K562 (cell line): Measurements from ENCODE around the gene MPV17L2. TPM values are rescaled to one million over a fixed set of nuclear protein-coding genes. Genes with fewer than 3 reads are reported as not detected.
A peak's percentile ranks its signal among the peaks of the same experiment; 100 is the strongest.

ENCODE experiments used
- ADNP ChIP-seq: fragments of 200-800 bp; sonication (Bioruptor generic); IDR thresholded peaks from 2 replicates; pipeline ENCODE4 v1.6.1; 2016; ENCODE audit warnings: missing genetic modification characterization, missing compliant biosample characterization
- CHD4 ChIP-seq: fragments of 200-600 bp; sonication (generic); IDR thresholded peaks from 3 replicates; pipeline ENCODE4 v1.6.1; 2012; ENCODE audit warnings: low read depth, mild to moderate bottlenecking, mixed read lengths, low read length, inconsistent platforms; ENCODE audit not compliant: insufficient read depth, insufficient replicate concordance, poor library complexity, severe bottlenecking
- COPS2 ChIP-seq: fragments of 450-650 bp; conservative IDR thresholded peaks from 2 replicates; pipeline ENCODE4 v1.6.1; 2016; ENCODE audit warnings: mild to moderate bottlenecking, moderate library complexity
- CTCFL ChIP-seq: IDR thresholded peaks from 2 replicates; pipeline ENCODE4 v1.6.1; 2011; ENCODE audit warnings: borderline replicate concordance, low read depth, mild to moderate bottlenecking, moderate library complexity, low read length; ENCODE audit not compliant: insufficient read depth, poor library complexity, severe bottlenecking
- ETS1 ChIP-seq: conservative IDR thresholded peaks from 2 replicates; pipeline ENCODE4 v1.6.1; 2011; ENCODE audit warnings: low read depth, mild to moderate bottlenecking, low read length; ENCODE audit not compliant: control insufficient read depth
- KLF1 ChIP-seq: fragments of 450-650 bp; IDR thresholded peaks from 2 replicates; pipeline ENCODE4 v1.6.1; 2016; ENCODE audit warnings: missing genetic modification characterization, missing compliant biosample characterization
- MXI1 ChIP-seq: IDR thresholded peaks from 2 replicates; pipeline ENCODE4 v1.6.1; 2011; ENCODE audit warnings: low read depth, mild to moderate bottlenecking, improper control_type of control experiment, low read length
- TFAM ChIP-seq: fragments of 250-450 bp; sonication (Bioruptor Pico); conservative IDR thresholded peaks from 2 replicates; pipeline ENCODE4 v1.5.0; 2021; ENCODE audit warnings: mild to moderate bottlenecking, moderate library complexity
- XRCC5 ChIP-seq: fragments of 200-400 bp; formaldehyde crosslinking; IDR thresholded peaks from 2 replicates; pipeline ENCODE4 v1.6.1; 2017; ENCODE audit warnings: low read depth, mild to moderate bottlenecking, low read length
- ZNF644 ChIP-seq: fragments of 200-800 bp; sonication (Bioruptor generic); IDR thresholded peaks from 2 replicates; pipeline ENCODE4 v1.6.1; 2016; ENCODE audit warnings: low read depth, missing genetic modification characterization, missing compliant biosample characterization
- ZNF740 ChIP-seq, 3 experiments: fragments of 200-800 bp in 1 of 3; sonication (Bioruptor generic) in 1 of 3; sonication (generic) in 1 of 3; formaldehyde crosslinking in 1 of 3; IDR thresholded peaks; 2 replicates each; pipeline versions ENCODE4 v1.6.1 to v1.8.0; 2016 to 2022; ENCODE audit warnings: mild to moderate bottlenecking in 2 of 3, missing compliant biosample characterization in 2 of 3, missing genetic modification characterization in 2 of 3, missing genetic modification reagents in 1 of 3
- polyA plus RNA-seq, 8 experiments: library from polyadenylated mRNA; depleted of rRNA in 4 of 8; stranded (reverse) in 5 of 8; unstranded in 3 of 8; fragments of >200 nt; fragmentation: Nextera tagmentation in 2 of 8; fragmentation: Illumina TruSeq in 1 of 8; extraction: Ambion mirVana in 2 of 8; extraction: Trizol in 1 of 8; gene quantifications; 2 replicates each; pipeline versions ENCODE4 v1.2.1 to v1.2.3, GENCODE V29; 2011 to 2014; ENCODE audit warnings: inconsistent platforms in 1 of 8, missing spikeins in 1 of 8
- total RNA-seq, 7 experiments: library from RNA; depleted of rRNA in 6 of 7; stranded (reverse); fragments of >200 nt in 6 of 7; fragmentation: Illumina TruSeq in 2 of 7; extraction: Trizol in 2 of 7; gene quantifications; 2 replicates each; pipeline versions ENCODE4 v1.2.1 to v1.2.3, GENCODE V29; 2011 to 2021; ENCODE audit warnings: low replicate concordance in 1 of 7
- TF ChIP-seq, protein P1 (sequence below): fragments of 150-350 bp; IDR thresholded peaks from 2 replicates; pipeline ENCODE4 v1.6.1; 2014; ENCODE audit warnings: low read depth, mild to moderate bottlenecking, low read length, borderline replicate concordance
- TF ChIP-seq, protein P2 (sequence below): fragments of 250-450 bp; sonication (Bioruptor Pico); IDR thresholded peaks from 2 replicates; pipeline ENCODE4 v1.6.1; 2021; ENCODE audit warnings: mild to moderate bottlenecking
- TF ChIP-seq, protein P3 (sequence below): fragments of 450-650 bp; formaldehyde crosslinking; IDR thresholded peaks from 2 replicates; pipeline ENCODE4 v1.4.0; 2020; ENCODE audit warnings: mild to moderate bottlenecking, moderate library complexity

MPV17L2 gene
- total and polyA plus RNA-seq, 9 of the 15 experiments (the other 6 are each of a cell fraction or from before 2014, with no cell fraction given), result 10.6 to 60.2 (median 28.5) TPM

- TF ChIP-seq, protein P1, sequence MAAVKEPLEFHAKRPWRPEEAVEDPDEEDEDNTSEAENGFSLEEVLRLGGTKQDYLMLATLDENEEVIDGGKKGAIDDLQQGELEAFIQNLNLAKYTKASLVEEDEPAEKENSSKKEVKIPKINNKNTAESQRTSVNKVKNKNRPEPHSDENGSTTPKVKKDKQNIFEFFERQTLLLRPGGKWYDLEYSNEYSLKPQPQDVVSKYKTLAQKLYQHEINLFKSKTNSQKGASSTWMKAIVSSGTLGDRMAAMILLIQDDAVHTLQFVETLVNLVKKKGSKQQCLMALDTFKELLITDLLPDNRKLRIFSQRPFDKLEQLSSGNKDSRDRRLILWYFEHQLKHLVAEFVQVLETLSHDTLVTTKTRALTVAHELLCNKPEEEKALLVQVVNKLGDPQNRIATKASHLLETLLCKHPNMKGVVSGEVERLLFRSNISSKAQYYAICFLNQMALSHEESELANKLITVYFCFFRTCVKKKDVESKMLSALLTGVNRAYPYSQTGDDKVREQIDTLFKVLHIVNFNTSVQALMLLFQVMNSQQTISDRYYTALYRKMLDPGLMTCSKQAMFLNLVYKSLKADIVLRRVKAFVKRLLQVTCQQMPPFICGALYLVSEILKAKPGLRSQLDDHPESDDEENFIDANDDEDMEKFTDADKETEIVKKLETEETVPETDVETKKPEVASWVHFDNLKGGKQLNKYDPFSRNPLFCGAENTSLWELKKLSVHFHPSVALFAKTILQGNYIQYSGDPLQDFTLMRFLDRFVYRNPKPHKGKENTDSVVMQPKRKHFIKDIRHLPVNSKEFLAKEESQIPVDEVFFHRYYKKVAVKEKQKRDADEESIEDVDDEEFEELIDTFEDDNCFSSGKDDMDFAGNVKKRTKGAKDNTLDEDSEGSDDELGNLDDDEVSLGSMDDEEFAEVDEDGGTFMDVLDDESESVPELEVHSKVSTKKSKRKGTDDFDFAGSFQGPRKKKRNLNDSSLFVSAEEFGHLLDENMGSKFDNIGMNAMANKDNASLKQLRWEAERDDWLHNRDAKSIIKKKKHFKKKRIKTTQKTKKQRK, result no peak
- TF ChIP-seq ETS1 (no peak), MXI1 (no peak), KLF1 (no peak), ZNF740 (CRISPR knock-in tag; IDR thresholded peaks at IDR 0.05) (no peak; the same call in 1 of the 2 replicates), ZNF740 (tag; IDR thresholded peaks at IDR 0.05) (0 out of 4 replicates have a peak, but pooled peaks of 1 of the 2 experiments have one; percentile 38), CTCFL (peak; percentile 20), XRCC5 (0 out of 2 replicates have a peak, but pooled peaks have one; percentile 47), ADNP (tag) (0 out of 2 replicates have a peak, but pooled peaks have one; percentile 76), CHD4 (no peak), ZNF644 (tag) (no peak), TFAM (CRISPR knock-in tag) (no peak), COPS2 (no peak)
- TF ChIP-seq, protein P2, sequence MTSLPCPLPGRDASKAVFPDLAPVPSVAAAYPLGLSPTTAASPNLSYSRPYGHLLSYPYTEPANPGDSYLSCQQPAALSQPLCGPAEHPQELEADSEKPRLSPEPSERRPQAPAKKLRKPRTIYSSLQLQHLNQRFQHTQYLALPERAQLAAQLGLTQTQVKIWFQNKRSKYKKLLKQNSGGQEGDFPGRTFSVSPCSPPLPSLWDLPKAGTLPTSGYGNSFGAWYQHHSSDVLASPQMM, result no peak
- TF ChIP-seq, protein P3, sequence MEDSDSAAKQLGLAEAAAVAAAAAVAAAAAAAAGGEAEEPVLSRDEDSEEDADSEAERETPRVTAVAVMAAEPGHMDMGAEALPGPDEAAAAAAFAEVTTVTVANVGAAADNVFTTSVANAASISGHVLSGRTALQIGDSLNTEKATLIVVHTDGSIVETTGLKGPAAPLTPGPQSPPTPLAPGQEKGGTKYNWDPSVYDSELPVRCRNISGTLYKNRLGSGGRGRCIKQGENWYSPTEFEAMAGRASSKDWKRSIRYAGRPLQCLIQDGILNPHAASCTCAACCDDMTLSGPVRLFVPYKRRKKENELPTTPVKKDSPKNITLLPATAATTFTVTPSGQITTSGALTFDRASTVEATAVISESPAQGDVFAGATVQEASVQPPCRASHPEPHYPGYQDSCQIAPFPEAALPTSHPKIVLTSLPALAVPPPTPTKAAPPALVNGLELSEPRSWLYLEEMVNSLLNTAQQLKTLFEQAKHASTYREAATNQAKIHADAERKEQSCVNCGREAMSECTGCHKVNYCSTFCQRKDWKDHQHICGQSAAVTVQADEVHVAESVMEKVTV (CRISPR knock-in tag), result peak; percentile 46; the same call in 1 of the 2 replicates
Observed at GRCh38 chr19:18208098-18208951, 15.3 kb downstream of the MPV17L2 start (continued).
